GM12891 (cell line): Measurements from ENCODE around the gene EIF5.

ENCODE experiments used
- POLR2A ChIP-seq: IDR thresholded peaks from 2 replicates; pipeline ENCODE4 v1.6.1; 2011; ENCODE audit warnings: low read depth, low read length, control low read depth
- POLR2AphosphoS5 ChIP-seq: IDR thresholded peaks from 2 replicates; pipeline ENCODE4 v1.6.1; 2011; ENCODE audit warnings: low read depth, low read length, control low read depth

DNA sequence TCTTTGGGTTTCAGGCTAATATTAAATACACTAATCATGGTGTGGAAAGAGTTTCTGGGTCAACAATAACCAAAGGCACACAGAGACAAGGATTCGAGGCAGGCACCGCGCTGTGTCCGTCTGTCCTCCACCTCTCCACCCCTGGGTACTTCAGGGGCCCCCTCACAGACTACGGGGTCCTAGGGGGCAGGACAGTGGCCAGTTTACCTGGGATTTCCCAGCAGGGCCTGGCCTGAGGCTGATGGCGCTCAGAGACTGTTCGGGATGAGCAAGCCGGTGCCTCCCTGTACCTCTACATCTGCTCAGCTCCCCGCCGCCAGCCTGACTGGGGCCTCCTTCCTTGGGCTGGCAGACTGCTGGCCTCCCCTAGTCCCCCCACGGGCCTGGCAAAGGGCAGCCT lies 18.1 kb upstream of the EIF5 start:
- TF ChIP-seq POLR2A (no peak), POLR2AphosphoS5 (no peak)
